8988T (cell line): ENCODE measurements around the gene DECR2.
"Not testable (repeated sequence)": the region's sequence is repeated elsewhere in the genome, so short reads cannot be mapped to it uniquely, and the experiment has no call there.

Source experiments
- DNase-seq: peaks from one replicate; pipeline ENCODE4 v3.0.0; 2011

The DECR2 gene

DNA sequence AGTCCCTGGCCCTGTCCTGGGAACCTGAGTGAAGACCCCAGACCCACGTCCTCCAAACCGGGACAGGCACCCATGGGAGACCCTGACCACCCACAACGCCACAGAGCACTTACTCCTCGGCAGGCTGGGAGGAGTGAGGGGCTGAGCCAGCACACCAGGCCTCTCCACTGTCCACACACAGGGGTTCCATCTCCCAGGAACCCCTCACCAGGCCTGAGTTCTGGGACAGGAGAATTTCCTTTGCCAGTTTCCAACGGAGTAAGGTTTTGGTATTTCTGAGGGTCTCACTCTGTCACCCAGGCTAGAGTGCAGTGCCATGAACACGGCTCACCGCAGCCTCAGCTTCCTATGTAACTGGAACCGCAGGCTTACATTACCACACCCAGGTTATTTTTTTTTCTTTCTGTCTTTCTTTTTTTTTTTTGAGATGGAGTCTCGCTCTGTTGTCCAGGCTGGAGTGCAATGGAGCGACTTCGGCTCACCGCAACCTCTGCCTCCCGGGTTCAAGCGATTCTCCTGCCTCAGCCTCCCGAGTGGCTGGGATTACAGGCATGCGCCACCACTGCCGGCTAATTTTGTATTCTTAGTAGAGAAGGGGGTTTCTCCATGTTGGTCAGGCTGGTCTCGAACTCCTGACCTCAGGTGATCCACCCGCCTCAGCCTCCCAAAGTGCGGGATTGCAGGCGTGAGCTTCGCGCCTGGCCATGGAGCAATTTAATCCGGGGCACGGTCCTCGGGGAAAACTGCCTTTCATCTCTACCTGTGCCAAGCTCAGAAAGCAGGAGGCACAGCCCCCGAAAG is 21.5 kb upstream of the DECR2 start:
- DNase-seq: no peak

DNA sequence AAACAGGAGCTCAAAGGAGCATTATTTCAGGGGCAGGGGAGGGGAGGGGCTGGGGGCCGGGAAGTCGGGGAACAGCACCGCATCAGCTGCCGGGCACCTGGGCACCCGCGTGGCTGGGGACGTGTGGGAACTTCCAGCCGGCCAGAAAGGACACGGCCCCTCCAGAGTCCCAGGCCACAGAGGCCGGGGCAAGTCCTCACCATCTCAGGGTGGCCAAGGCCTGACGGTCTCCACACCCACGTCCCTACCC is 21.0 kb upstream of the DECR2 start:
- no peak for DNase-seq

GRCh38 chr16:381012-381788 is 20.5 kb upstream of the DECR2 start:
- DNase-seq: no peak

DNA sequence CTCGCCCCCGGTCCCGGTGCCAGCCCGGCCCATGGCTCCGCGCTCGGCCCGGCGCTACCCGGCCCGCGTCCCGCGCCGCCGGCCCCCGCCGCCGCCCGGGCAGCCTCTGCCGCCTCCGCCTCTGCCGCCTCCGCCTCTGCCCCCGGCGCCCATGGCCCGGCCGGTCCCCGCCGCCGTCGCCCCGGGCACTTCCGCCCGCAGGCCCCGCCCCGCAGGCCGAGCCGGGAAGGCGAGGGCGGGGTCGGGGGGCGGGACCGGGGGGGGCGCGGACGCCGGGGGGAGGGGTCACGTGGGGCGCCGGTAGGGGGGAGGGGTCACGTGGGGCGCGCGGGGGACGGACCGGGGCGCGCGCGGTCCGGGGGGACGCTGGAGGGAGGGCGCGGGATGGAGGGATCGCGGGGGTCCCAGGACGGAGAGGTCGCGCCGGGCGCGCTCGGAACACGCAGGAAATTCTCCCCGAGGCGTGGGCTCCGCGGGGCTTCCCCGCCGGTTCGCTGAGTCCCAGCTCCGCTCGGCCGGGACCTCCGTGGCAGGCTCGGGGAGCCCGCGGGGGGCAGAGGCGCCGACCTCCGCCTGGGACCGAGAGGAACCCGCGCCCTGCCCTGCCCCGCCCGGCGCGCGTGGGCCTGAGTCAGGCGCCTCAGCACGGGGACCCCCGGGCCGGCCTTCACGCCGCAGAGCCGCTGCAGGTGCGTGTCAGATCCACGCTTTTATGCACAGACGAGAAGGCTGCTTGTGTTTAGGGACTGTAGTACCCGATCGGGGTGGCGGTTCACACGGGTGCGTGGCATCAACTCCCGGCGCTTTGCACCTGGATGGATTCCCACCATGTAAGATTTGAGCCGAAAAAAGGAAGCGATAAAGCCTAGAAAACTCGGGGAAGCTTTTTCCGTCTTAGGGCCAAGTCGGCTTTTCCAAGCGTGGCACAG is 19.6 kb upstream of the DECR2 start, which contains the start of gene PGAP6:
Gene PGAP6, minus strand, starts transcription at position 190 of the 929 bp plus-strand sequence. Its CDS starts 157 bp downstream, at position 33.
- no peak for DNase-seq

DNA sequence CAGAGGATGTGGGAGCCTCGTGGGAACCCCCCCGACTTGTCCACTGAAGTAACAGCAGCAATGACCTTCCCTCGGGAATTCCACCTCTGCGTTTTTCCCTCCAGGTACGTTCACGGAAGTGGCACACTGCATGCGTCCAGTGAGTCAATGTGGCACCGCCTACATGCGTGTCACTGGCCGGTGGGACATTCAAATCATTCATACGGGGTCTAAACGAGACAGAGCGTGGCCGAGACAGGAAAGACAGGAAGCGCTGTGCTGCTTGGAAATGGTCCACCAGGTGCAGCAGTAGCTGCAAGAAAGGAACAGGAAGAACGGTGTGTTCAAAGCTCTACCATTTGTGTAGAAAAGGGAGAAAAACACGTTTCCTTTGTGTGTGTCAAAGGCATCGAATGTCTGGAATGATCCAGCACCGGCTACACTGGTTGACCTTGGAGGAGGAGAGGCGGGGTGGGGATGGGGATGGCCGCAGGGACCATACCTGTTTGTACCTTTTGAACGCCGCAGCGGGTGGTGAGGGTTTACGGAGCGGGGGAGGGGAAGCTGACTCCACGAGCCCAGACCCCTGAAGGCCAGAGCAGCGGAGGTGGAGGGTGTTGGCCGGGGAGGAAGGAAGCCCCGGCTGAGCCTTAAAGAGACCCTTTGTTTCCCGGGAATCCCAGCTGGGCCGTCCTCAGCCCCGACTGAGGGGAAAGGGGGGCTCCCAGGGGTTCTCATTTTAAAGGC is 18.2 kb upstream of the DECR2 start:
- no peak for DNase-seq

DNA sequence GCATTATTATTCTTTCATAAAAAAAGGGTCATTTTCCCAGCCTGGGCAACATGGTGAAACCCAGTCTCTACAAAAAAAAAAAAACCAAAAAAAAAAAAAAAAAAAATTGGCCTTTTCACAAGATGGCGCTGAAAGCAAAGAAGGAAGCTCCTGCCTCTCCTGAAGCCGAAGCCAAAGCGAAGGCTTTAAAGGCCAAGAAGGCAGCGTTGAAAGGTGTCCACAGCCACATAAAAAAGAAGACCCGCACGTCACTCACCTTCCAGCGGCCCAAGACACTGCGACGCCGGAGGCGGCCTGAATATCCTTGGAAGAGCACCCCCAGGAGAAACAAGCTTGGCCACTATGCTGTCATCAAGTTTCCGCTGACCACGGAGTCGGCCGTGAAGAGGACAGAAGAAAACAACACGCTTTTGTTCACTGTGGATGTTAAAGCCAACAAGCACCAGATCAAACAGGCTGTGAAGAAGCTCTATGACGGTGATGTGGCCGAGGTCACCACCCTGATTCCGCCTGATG is 15.0 kb upstream of the DECR2 start:
- DNase-seq: no peak

- not testable (repeated sequence) for DNase-seq
Observed at GRCh38 chr16:387761-388666, 13.7 kb upstream of the DECR2 start.

- no peak for DNase-seq
Observed at GRCh38 chr16:389352-389751, 12.3 kb upstream of the DECR2 start.

DNA sequence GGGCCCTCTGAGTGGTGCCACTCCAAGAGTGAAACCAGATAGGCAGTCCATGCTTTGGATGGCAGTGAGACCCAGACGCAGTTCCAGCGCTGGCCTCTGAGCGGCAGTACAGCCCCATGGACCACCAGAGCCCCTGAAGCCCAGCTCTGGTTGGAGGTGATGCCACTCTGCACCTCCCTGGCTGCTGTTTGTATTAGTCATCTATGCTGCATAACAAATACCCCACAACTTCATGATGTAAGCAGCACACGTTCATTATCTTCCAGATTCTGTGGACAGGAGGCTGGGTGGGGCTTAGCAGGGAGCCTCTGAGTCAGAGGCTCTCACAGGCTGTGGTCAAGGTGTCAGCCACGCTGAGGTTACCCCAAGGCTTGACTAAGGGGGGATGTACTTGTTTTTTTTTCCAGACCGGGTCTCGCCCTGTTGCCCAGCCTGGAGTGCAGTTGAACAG is 9.8 kb upstream of the DECR2 start:
- DNase-seq: peak; percentile 70

GRCh38 chr16:392450-393030 is 9.1 kb upstream of the DECR2 start:
- no peak for DNase-seq

GRCh38 chr16:396199-396598 is 5.5 kb upstream of the DECR2 start:
- no peak for DNase-seq

DNA sequence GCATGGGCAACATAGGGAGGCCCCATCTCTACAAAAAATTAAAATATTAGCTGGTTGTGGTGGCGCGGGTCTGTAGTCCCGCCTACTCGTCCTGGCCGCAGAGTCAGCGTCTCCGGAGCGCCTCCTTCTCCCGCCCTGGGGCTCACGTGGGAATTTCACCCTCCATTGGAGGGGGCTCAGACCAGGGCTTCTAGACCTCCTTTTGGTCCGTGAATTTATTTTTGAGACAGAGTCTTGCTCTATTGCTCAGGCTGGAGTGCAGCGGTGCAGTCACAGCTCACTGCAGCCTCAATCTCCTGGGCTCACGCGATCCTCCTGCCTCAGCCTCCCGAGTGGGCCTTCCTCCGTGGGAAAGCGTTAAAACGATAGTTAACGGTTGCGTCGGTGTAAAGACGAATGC is 5.1 kb upstream of the DECR2 start:
- DNase-seq: peak; percentile 65

GRCh38 chr16:397135-397661 is 4.5 kb upstream of the DECR2 start, which contains the start of gene NME4:
Gene NME4, plus strand, starts transcription at chr16:397199. Its CDS starts 24 bp downstream, at chr16:397223.
- DNase-seq: peak; percentile 57

DNA sequence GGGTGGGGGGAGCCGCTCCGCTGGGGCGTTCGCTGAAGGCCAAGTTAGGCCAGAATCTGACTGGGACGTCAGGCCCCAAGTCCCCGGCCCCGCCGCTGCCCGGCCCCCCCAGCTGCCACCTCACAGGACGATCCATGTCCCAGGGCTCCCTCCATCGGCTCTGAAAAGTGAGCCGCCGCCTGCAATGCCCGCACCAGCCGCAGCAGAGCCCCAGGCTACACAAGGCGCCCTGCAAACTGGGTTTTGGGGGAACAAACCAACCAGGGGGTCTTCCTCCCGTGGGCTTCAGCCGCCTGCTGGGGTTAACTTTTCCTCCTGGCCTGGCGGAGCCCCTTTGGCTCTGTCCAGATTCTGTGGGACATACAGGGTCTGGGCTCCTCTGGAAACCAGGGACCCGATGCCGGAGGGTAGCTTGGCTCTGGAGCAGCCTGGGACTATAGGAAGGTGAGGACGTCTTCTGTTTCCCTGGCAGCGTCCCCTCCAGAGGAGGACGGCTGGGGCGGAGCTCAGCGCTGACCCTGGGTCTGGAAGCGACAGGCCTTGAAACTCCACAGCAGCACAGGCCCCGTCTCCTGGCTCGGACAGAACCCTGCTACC is 3.9 kb upstream of the DECR2 start:
- peak; percentile 82 for DNase-seq

- no peak for DNase-seq
Observed at GRCh38 chr16:398561-399339, 2.9 kb upstream of the DECR2 start.

DNA sequence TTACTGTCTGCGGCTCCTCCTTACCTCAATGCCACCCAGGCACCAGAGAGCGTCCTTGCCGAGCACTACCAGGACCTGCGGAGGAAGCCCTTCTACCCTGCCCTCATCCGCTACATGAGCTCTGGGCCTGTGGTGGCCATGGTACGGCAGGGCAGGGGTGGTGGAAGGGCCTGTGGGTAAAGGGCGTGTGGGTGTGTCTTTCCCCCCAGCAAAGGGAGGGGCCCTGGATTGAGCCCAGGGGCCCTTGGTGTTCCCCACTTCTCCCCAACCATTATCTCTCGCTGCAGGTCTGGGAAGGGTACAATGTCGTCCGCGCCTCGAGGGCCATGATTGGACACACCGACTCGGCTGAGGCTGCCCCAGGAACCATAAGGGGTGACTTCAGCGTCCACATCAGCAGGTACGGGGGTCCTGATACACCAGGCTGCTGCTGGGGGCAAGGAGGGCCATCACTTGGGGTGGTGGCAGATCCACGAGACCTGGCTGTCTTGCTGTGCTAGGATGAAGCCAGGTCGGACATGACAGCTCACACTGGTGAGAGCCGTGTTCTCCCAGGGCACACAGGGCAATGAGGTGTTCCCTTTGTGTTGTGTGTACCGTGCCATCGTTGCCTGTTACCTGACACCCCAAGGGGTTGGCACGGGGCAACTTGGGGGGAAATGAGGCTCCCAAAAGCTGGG is 2.2 kb upstream of the DECR2 start:
- no peak for DNase-seq

- DNase-seq: no peak
Observed at GRCh38 chr16:400061-400591, 1.6 kb upstream of the DECR2 start.

DNA sequence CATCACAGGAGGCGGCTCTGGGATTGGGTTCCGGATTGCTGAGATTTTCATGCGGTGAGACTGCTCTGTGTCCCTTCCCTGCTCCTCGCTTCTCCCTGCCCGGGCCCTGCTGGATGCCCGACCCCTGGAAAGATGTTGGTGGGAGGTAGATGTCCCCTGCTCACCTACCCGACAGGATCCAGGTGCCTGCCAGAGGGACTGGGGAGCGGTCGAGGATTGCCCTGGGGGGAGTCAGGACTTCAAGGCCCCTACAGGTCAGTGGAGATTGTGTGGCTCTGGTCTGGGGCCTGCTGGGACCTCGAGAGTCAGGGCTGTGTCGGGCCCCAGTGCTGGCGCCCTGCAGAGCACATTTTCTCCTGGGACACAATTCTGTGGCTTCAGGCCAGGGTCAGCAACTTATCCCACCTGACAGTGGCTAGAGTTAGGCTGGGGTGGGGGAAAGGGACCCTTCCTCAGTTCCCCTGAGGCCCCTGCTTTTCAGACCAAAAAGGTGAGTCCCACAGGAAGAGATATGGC is 3.3 kb downstream of the DECR2 start:
- DNase-seq: no peak
